GM19452 (cell line): ENCODE measurements around the gene SFR1.

Experiments
- ATAC-seq: cut with Tn5 transposase; IDR thresholded peaks from one replicate; pipeline ENCODE4 v1.9.1; 2021; ENCODE audit not compliant: unreplicated experiment

The SFR1 gene

DNA sequence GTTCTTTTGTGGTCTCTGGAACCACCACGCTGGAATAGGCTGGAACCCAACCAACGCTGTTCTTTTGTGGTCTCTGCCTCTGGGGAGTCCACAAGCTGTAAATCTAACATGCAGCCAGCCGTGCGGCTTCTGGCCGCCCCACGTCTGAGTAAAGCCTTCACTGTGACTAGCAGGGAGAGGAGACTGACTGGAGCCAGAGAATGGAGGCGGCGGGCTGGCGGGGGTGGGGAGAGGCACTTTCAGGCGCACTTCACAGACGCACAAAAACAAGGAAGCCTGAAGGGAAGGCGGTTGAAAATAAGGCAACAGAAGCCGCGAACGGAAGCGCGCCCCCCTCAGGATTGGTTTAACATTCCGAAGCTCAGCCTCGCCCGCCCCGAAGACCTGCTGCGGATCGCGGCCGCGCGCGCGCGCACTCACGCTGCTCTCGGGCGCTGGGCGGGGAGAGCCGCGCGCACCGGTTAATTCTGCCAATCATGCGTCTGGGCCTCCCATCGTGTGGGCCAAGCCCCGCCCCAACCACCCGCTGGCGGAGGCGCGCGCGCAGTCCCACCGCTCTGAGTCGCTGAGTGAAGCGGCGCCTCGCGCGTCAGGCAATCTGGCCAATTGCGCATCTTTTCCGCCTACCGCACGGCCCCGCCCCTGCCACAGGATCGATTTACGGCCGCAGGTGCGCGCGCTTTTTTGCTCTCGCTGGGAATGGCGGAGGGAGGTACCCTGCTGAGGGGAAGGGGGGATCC lies at the start of gene SFR1:
Gene SFR1, plus strand, starts transcription at position 687 of the 740 bp plus-strand sequence. Its CDS starts 13 bp downstream, at position 700.
- ATAC-seq, result peak; percentile 93

- ATAC-seq, result no peak
These were observed 49.2 kb upstream of the SFR1 start for GRCh38 chr10:104072786-104073185.

DNA sequence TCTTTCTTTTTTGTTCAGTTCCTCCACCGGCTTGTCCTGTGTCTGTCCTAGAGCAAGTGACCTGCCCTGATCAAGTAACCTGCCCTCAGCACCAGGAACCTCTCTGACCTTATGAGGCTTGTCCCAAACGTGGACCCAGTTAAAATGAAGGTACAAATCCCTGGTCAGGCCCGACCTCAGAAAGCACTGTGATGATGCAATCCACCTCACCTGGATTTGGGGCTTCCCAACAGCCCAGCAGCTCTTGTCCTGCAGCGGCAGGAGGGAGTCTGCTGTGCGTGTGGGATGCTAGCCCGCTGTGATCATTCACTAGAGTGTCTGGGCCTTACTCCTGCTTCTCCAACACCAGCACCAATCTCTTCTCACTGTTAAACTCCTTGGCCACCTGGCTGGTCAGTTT lies 47.5 kb upstream of the SFR1 start:
- no peak for ATAC-seq

GRCh38 chr10:104076743-104077160 lies 45.2 kb upstream of the SFR1 start:
- no peak for ATAC-seq

DNA sequence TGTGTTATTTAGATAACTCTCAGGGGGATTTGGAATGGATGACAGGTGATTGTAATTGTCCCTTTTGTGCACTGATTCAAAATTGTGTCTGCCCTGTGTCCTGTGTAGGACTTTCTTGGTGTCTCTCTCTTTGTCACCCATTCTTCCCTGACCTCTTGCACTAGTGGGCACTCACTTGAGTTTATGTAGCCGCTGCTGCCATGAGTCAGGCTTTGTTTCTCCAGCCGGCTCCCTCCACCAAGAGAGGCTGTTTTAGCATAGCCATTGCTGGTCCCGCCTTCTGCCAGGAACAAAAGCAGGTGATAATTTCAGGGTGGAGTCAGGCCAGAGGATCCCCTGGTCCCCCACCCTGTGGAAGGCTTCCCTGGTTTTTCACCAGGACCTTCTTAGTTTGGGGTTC lies 44.7 kb upstream of the SFR1 start:
- no peak for ATAC-seq

GRCh38 chr10:104077663-104078151 lies 44.3 kb upstream of the SFR1 start:
- ATAC-seq, result no peak

GRCh38 chr10:104080762-104081161 lies 41.2 kb upstream of the SFR1 start:
- ATAC-seq, result no peak

DNA sequence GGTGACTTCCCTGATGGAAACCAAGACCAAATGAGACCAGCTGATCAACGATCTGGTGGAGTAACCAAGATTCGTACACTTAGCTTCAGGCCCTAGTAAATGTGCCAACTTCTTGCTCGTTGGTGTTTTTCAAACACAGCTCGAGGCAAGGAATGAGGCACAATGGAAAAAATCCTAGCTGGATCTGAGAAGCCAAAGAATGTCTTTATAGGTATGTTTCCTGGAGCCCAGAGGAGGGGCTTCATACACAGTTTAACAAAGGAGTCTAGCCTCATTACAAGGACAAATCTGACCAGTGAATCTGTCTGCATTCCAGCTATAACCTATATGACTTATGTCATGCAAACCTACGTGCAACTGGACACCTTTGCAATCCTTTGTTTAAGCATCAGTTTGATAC lies 40.0 kb upstream of the SFR1 start:
- ATAC-seq, result no peak

DNA sequence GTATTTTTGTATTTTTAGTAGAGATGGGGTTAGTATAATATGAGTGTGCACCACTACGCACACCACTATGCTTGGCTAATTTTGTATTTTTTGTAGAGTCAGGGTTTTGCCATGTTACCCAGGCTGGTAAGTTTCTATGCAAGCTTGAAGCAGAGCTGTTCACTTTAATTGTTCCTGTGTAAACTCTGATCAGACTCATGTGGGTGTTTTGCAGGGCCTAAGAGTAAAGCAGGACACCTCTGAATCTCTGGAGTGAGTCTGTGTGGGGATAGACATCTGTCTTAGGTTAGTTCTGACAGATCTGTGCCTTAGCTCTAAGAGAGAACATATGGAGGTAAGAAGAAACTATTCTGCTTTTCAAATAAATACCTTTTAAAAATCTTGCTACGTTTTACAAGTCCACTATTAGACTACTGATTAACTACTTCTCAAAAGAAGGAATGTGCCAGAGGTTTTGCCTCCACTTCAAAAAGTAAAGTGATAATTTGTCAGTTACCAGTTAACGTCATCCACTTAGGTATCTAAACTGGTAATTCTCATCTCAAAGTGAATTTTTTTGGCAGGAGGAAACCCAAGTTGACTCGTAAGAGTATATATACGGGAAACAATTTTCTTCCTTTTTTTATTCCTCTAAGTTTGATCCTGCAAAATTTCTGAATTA lies 37.4 kb upstream of the SFR1 start:
- ATAC-seq, result no peak

DNA sequence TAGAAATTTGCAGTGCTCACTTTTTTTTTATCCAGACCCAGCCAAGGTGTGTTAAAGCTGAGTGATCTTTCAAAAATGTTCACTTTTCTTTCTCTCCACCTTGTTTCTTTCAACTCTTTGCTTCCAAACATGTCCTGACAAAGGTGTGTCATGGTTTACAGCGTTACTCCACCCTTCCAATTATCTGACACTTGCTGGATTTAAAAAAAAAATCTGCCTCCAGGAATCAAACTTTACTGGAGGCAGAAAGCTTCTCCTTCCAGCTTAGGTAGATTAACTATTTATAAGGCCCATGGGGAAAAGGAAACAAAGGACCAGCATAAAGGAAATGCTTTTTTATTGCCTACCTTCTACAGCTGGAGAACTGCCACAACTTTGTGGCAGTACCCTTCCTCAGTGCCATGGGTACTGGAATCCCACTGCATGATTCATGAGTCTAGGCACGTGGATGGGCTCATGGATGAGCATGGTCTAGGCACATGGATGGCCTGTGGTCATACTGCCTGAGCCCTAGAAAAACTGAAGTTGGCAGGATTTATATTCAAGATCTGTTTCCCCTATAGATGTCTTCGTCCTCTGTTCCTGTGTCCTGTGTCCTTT lies 36.1 kb upstream of the SFR1 start, which contains the start of gene COL17A1:
Gene COL17A1, minus strand, starts transcription at position 80 of the 600 bp plus-strand sequence. CDS start 5,207 bp downstream, outside the sequence.
- no peak for ATAC-seq

DNA sequence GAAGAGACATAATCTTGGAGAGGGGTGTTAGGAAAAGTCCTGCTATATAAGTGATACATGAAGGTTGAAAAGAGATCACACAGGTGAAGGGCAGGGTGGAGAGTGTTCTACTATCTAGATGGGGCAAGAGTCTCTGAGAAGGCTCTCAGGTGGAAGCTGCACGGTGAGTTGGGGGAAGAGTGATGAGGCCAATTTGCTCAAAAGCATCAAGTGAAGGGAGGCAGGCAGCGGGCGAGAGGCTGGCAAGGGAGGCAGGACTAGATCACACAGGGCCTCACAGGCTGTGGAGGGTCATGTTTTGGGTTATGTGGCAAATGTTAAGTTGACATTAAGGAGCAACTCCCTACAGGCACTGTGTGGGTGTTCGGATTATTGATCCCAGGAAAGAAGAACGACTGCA lies 33.7 kb upstream of the SFR1 start:
- no peak for ATAC-seq

- ATAC-seq, result no peak
These were observed 32.4 kb upstream of the SFR1 start for GRCh38 chr10:104089621-104090020.

- no peak for ATAC-seq
These were observed 31.4 kb upstream of the SFR1 start for GRCh38 chr10:104090611-104091010.

- ATAC-seq, result no peak
These were observed 29.2 kb upstream of the SFR1 start for GRCh38 chr10:104092749-104093148.

DNA sequence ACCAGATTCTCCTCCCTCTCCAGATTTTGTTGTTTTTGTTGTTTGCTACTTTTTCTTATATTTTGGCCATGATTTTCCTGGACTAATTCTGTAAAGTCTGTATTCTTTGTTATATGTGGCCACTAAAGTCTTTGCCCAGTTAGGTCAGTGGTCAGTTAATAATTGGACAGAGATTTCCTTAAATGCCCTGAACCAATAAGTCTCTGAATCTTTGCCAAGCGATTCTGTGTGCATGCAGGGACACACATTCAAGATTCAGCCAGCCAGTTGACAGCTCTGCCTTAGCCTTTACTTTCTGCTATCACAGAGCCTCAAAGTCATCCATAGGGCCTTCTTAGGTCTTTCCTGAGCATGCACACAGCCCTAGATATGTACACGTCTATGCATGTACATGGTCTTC lies 25.3 kb upstream of the SFR1 start:
- ATAC-seq, result no peak

- ATAC-seq, result no peak
These were observed 23.5 kb upstream of the SFR1 start for GRCh38 chr10:104098358-104098925.

GRCh38 chr10:104099269-104099668 lies 22.7 kb upstream of the SFR1 start:
- no peak for ATAC-seq

- ATAC-seq, result no peak
These were observed 22.0 kb upstream of the SFR1 start for GRCh38 chr10:104099941-104100340.

GRCh38 chr10:104100795-104101194 lies 21.2 kb upstream of the SFR1 start:
- no peak for ATAC-seq

GRCh38 chr10:104101902-104102301 lies 20.1 kb upstream of the SFR1 start:
- ATAC-seq, result no peak

DNA sequence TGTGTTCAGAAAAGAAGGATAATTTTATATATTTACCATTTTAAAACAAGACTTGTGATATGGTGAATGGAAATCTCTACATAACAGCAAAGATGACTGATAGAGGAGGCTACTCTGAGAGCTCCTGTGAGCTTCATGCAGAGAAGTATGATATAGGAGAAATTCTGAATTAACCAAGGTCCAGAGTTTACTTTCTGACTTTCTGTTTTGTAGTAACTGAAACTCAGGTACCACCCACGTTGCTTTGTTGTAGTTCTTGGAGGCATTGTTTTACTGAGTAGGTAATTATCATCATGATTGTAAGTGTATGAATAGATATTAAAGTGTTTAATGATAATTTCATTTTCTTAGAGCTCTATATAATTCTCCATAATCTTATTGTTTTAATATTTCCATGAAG lies 18.0 kb upstream of the SFR1 start:
- no peak for ATAC-seq

DNA sequence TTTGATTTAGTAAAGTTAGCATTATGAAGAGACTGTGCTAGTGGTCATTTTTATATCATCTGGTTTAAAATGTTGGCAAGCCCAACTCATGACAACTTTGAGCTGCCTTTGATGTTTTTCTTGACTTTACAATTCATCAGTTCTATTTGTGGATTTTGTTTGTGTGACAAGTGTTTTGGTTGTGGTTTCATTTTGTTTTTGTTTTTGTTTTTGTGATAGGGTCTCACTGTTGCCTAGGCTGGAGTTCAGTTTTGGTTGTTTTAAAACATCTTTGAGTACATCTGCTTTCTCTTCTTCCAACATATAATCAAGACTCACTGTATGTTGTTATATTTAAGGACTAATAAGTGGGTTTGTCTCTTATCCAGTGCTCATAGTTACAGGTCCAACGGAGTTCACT lies 17.6 kb upstream of the SFR1 start:
- no peak for ATAC-seq
